Cortex of kidney (tissue), 1 donor: Measurements from ENCODE around the gene LRPAP1.

Source experiments
- DNase-seq: peaks from one replicate; lab custom pipeline; 2025; lab: John Stamatoyannopoulos, UW

Gene LRPAP1

DNA sequence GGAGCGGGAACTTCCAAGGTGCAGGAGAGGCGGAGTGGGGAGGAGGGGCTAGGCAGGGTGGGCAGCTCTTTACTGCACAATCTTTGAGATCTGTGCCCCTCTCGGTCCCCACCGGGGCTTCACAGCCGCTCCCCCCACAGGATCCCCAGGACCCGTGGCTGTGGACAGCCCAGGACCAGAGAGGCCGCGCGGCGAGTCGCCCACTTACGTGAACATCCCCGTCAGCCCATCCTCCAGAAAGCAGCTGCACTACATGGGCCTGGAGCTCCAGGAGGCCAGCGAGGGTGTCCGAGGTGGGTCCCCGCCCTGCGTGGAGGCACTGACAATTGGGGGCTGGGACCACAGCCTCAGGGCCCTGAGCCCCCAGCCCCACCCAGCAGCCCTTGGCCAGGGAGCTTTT lies 32.1 kb downstream of the LRPAP1 start:
- no peak for DNase-seq

DNA sequence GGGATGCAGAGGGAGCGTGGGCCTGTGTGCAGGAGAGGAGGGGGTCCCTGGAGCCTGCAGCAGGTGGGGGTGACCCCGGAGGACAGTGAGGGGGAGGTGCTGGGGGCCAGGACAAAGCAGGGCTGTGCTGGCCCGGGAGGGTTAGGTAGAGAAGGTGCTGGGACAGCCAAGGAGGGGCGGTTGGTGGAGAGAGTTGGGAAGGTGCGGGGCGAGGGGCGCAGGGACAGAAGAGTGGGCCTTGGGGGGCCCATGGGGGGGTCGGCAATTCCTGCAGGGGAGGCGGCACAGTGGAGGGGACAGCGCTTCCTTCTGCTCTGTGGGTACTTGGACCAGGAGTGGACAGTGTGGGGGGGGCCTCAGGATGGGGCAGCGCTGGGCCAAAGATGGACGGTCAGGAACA lies 32.5 kb downstream of the LRPAP1 start:
- DNase-seq, result no peak

DNA sequence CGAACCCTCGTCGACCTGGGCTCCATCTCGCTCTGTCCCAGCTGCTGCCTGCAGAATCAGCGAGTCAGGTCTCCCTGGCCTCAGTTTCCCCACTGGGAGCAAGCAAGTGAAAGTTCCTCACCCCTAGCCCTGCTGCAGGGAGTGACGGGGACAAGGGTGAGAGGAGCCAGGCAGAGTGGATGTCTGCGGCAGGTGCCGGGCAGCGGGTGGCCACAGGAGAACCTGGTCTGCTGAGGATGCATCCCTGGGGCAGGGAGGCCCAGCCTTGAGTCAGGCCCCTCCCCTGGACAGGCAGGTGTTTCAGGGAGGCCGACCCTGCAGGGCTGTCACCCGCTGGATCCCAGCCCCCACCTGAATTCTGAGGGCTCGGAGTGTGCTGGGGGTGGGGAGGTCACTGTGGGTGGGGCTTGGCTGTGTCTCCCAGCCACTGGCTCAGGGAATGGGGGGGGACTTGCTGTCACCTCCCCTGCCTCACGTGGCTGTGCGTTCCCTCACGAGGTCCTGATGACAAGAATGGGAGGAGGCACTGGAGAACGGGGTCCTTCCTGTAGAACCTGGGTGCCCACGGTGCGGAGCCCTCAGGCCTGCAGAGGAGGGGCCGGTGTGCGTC lies 33.2 kb downstream of the LRPAP1 start:
- DNase-seq, result no peak

DNA sequence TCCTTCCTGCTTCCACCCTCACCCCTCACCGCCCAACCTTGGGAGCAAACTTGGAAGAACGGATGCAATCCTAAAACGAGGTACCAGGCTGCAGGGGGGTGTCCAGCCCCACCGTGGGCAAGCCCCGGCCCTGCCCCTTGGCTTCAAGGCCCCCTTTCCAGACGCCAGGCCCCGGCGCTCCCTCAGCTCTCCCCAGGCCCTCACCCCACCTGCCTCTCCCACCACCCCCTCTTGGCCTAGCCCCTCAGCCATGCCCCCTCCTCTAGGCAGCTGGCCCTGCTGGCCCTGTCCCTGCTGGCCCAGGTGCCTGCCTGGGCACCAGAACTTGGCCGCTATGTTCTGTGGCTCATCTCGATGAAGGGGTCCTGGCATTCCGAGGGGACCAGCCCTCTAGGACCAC lies 33.8 kb downstream of the LRPAP1 start:
- DNase-seq, result no peak

DNA sequence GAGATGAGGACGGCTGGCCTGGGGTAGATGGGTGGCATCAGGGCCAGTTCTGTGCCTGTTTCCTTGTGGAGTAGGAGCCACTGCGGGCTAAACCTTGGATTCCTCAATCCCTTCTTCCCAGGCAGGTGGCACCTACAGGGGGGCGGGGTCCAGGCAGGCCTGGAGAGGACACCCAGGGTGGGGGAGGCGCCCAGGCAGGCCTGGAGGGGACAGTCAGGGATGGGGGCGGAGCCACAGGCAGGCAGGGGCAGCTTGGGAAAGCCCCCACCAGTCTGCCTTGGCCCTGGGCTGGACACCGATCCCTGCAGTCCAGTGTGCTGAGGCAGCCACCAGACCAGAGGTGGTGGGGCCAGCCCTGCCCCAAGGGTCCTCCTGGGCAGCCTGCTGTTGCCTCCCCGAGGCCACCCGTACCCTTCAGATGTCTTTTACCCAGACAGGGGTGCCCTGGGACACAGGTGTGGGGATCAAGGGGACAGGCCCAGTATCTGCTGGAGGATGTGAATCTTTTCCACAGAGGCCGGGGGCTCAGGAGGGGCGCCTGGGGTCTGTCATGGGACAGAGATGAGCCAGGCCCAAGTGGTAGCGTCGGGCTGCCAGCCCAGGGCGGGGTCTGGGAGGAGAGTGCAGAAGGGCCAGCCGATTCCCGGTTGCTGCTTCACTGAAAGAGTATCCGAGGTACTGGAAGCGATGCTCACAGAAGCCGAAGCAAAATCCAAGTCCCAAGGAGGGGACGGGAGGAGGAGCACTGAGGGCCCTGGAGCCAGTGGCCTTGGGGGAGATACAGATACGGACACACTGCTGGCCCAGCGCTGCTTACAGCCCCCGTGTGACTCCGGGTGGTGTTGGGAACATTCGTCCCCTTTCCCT lies 34.5 kb downstream of the LRPAP1 start:
- DNase-seq, result no peak

DNA sequence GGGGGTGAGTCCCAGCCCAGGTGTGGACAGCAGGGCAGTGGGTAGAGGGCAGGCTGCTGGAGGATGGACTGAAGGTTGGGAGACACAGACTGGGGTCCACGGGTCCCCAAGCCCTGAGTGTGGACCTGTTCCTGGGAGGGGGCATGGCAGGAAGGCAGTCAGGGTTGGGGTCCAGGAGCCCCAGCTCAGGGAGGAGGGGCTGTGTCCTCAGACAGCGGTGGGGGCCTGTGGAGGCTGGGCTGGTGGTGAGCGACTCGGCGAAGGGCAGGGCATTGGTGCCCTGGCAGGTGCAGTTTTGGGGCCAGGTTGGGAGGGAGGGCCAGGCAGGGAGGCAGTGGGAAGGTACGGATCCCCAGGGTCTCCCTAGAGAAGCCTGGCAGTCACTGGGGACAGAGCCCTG lies 35.1 kb downstream of the LRPAP1 start:
- DNase-seq, result no peak

DNA sequence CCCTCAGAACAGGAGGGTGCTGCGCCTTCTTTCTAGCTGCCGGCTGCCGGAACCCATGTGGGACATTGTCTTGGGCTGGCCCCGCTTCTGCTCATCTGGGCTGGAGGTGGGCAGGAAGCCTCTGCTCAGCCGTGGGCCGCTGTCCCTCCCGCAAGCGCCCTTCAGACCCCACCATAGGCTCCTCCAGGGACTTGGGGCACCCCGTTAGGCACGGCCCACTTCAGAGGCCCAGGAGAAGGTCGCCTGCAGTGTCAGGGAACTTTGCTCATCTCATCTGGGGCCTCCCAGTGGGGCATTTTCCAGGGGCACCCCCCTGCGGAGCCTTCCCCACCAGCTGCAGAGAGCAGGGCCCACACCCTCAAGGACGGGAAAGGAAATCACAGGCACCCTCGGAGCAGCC lies 36.2 kb downstream of the LRPAP1 start:
- DNase-seq, result no peak

DNA sequence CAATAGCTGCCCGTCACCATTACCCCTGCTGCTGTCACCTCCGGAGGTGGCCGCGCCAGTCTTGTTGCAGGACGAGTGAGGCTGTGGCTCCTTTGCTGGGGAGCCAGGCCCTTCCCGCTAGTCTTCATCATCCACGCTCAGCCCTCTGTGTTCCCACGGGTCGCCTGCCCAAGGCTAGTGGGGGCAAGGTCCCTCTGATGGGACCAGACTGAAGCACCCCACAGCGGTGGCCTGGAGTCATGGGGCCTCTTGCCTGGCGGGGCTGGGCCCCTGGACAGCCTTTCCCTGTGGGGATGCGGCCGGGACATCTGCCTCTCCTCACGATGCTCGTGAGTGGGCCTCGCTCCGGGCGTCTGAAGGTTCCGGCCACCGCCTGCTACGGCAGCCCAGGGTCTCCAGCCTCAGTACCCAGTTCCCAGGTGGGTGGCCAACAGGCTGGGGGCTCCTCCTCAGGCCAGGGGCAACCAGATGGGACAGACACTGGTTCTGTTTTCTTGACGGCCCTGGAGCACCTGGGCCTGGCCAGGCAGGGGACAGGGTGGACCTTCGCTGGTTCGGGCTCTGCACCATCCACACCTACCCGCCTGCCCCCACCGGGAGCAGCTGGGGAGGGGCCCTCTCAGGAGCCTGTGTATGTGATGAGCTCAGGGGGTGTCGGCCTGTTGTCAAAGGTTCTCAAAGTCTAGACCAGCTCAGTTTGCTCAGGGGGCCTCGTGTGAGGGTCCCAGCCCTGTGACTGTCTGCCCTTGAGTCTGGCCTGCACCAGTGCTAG lies 36.8 kb downstream of the LRPAP1 start:
- DNase-seq, result no peak

DNA sequence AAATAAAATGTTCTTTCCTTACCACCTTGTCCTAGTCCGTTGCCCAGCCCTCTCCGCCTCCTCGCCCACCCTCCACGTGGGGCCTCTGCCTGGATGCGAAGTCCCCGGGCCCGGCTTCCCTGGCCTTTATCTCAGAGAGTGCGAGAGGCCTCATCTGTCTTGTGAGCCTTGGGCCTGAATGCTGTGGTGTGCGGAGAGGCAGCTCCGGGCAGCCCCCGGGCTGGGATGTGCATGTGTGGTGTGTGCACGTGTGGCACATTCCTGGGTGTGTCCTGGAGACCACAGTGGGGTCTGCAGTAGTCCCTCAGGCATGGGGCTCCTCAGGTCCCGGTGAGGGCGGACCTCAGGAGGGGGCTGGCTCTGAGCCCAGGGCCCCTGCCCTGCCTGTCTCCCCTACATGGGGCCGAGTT lies 37.8 kb downstream of the LRPAP1 start:
- DNase-seq, result no peak

DNA sequence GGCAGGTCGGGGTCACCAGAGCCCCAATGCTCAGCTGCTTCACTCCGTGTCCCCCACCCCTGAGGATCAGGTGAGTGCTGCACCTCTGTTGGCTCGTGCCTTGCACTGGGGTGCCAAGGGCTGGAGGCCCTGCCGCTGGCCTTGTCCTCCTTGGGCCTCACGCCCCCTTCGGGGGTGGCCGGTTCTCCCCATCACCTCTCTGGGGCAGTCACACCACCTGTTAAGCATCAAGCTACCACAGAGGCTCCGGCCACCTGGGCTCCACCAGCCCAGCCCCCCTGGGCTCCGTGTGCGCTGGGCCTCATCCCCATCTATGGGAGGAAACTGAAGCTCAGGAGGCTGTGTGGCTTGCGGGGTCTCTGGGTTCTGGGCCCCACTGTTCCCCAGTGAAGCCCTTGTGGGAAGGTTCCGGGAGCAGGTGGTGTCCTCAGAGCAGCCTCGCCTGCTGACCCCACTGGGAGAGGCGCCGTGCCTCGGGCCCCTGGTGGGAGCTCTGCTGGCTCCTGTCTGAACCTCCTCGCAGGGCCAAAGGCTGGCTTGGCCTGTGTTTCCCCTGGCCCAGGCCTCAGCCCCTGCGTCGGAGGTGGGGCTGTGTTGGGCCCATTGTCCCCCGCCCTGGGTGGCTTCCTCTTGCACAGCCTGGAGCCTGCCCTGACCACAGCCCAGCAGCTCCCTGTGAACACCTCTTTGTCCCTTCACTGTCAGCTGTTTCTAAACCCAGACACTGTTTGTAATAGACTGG lies 38.3 kb downstream of the LRPAP1 start:
- no peak for DNase-seq

DNA sequence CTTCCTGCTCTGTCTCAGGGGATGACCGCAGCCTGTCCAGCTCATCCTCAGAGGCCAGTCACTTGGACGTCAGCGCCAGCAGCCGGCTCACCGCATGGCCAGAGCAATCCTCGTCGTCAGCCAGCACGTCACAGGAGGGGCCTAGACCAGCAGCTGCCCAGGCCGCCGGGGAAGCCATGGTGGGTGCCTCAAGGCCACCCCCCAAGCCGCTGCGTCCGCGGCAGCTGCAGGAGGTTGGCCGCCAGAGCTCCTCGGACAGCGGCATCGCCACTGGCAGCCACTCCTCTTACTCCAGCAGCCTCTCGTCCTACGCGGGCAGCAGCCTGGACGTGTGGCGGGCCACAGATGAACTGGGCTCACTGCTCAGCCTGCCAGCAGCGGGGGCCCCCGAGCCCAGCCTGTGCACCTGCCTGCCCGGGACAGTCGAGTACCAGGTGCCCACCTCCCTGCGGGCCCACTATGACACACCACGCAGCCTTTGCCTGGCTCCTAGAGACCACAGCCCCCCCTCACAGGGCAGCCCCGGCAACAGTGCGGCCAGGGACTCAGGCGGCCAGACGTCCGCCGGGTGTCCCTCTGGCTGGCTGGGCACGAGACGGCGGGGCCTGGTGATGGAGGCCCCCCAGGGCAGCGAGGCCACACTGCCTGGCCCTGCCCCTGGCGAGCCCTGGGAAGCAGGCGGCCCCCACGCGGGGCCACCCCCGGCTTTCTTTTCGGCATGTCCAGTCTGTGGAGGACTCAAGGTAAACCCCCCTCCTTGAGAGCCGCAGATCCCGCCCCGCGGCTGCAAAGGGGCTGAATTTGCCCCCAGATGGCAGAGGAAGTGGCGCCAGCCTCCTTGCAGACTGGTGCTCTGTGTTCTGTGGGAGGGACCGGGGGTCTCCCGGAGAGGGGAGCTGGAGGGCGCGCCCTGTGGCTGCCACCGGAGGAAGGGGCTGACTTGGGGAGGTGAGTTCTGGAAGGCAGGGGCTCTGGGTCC lies 39.2 kb downstream of the LRPAP1 start:
- no peak for DNase-seq

DNA sequence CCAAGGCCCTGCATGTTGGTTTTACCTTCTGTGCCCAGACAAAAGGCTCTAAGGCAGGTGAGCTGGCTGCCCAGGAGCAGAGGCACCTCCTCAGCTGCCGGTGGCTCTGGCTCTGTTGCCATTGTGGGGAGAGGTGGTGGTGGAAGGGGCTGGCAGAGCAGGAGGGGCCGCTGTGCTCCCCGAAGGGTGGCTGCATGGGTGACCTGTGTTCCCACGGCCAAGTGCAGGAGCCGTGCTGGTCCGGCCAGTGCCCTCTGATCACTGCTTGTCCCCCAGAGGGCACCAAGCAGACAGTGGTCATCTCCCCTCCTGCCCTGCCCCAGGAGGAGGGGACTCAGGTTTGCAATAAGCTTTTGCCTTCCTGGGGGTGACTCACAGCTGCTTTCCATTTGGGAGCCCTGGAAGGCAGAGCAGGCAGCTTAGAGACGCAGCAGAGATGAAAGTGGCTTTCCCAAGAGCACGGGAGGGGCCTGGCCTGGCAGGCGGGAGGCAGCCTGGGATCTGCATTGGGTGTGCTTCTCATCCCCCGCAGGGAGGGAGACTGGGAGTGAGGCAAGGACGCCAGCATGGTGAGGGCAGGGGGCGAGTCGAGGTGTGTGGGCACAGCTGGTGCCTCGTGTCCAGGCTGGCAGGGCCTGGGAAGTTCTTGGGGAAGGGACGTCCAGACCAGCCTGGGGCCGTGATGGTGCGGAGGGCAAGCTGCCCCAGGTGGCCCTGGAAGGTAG lies 40.4 kb downstream of the LRPAP1 start:
- no peak for DNase-seq

DNA sequence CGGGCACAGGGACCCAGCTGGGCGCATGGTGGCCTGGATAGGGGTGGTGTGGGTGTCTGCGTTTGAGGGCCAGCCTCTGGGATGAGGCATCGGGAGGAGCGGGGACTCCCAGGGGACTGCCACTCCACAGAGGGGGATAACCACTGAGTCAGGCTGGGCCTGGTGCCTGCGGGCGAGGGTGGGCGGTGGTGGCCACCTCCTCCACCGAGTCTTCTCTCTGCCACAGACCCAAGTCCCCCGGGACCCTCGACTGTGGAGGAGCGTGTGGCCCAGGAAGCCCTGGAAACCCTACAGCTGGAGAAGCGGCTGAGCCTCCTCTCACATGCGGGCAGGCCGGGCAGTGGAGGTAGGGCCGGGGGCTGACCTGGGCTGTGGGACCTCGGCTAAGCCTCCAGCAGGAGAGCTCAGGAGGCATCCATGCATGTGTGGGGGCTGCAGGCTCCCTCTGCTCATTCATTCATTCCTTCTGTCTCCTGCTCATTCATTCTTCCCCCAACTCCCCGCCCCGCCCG lies 42.7 kb downstream of the LRPAP1 start:
- no peak for DNase-seq

DNA sequence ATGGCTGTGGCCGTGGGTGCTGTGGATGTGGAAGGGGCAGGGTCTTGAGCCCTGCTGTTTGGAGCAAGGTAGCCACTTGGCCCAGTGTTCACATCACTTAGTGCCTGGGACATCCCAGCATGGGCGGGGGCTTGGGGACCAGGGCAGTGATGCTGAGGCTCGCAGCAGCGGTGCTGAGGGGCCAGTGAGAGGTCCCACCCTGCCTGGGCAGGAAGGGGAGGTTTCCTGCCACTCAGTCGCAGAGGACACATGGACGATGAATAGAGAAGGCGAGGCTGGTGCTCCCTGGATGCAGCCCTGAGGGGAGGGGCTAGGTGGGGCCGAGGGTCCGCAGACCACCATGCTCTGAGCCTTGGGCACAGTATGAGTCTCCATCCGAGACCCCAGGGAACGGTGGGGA lies 43.4 kb downstream of the LRPAP1 start:
- no peak for DNase-seq

DNA sequence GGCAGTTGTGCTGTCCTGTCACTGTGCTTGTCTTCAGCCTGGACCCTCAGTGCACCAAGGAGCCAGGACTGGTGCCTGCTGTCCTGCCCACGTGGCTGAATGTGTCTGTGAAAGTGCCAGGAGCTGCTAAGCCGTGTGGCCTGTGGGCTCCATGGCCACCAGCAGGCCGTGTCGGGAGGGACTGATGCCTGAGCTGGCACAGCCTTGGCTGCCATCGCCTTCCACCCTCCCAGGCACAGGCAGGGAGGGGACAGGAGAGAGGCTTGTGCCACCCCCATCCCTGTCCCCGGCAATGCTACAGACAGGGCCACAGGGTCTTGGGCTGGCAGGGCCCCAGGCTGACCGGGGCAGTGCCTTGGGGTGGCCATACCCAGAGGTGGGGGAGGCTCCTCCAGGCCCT lies 44.4 kb downstream of the LRPAP1 start:
- DNase-seq, result no peak

DNA sequence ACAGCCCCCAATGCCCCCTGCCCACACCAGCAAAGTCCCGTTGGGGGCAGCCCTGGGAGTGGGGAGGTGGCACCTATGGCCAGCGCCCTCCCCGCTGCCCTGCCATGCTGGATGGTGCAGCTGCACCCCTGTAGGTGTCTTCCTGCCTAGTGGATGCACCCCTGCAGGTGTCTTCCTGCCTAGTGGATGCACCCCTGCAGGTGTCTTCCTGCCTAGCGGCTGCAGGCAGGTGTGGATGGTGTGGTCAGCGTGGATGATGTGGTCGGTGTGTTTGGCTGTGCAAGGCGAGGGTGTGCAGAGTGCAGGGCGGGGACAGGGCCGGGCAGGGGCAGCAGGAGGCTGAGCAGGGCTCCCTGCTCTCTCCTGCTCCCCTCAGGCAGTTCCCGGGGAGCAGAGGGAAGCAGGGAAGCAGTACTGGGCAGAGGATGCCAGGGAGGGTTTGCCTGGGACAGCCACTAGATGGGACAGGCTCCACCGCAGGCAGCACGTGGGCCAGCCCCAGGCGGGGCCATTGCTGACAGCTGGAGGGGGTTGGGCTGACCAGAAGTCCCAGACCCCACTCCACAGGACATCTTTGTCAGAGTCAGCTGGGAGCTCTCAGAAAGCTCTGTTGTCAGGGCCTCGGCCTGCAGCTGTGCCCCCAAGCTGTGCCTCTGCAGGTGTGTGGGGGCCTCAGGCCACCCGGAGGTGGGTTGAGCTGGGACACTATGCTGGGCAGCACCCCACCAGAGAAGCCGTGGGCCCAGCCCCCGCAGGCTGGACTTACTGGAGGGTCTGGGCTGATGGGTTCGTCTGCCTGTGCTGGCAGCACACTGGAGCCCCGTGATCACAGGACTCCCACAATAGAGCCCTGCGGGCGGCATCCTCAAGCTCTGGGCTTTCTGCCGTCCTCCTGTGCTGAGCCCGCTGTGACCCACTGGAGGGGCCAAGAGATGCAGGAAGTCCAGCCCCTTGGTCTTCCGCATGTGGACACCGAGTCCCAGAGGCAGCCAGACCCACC lies 45.4 kb downstream of the LRPAP1 start:
- no peak for DNase-seq

DNA sequence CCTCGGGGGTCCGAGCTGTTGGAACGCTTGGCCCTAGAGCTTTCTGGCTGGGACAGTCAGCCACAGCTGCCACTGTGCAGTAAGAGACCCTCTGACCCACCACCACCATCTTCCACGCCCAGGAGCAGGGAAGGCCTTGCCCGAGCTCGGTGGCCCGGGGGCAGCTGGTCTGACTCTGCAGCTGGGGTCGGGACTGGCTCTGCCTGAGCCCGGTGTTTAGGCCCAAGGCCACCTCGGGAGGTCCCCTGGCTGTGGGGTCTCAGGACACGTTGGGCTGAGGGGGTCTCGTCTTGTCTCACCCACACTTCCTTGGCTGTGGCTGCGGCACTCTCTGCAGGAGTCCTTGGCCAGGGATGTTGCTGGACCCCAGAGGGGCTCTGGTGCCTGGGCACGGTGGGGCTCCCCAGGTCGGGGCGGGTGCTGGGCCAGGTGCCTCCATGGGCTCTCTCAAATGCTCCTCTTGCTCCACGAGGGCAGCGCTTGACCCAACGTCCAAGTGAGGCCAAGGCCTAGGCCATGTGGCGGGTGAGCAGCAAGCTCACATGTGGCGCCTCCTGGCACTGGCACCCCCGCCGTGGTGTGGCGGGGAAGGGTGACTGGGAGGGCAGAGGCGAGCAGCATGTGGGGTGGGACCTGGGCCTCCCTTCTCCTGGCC lies 46.2 kb downstream of the LRPAP1 start:
- no peak for DNase-seq
